Parathyroid adenoma (tissue), 2 donors: ENCODE measurements around the gene ARHGEF26.

Experiments used
- H2AFZ ChIP-seq: fragments of 300-600 bp; sonication (generic); one replicate; pipeline ENCODE4 v1.7.0; 2017; ENCODE audit warnings: antibody characterized with exemption, mild to moderate bottlenecking
- H3K27ac ChIP-seq: fragments of 300-600 bp; sonication (generic); one replicate; pipeline ENCODE4 v1.7.0; 2017
- H3K27me3 ChIP-seq: fragments of 300-600 bp; sonication (generic); one replicate; pipeline ENCODE4 v1.7.0; 2017; ENCODE audit warnings: low read length; ENCODE audit not compliant: control insufficient read depth, insufficient read depth
- H3K36me3 ChIP-seq: fragments of 300-600 bp; sonication (generic); one replicate; pipeline ENCODE4 v1.7.0; 2017; ENCODE audit warnings: low read length; ENCODE audit not compliant: control insufficient read depth, insufficient read depth
- H3K4me1 ChIP-seq: fragments of 300-600 bp; sonication (generic); one replicate; pipeline ENCODE4 v1.7.0; 2017; ENCODE audit warnings: control low read depth
- H3K4me2 ChIP-seq: fragments of 300-600 bp; sonication (generic); one replicate; pipeline ENCODE4 v1.7.0; 2017; ENCODE audit warnings: low read length
- H3K4me3 ChIP-seq: fragments of 300-600 bp; sonication (generic); one replicate; pipeline ENCODE4 v1.7.0; 2017; ENCODE audit warnings: low read depth, low read length
- H3K79me2 ChIP-seq: fragments of 300-600 bp; sonication (generic); one replicate; pipeline ENCODE4 v1.7.0; 2017; ENCODE audit warnings: control low read depth
- H3K9ac ChIP-seq: fragments of 300-600 bp; sonication (generic); one replicate; pipeline ENCODE4 v1.7.0; 2017; ENCODE audit warnings: mild to moderate bottlenecking
- H3K9me3 ChIP-seq: fragments of 300-600 bp; sonication (generic); one replicate; pipeline ENCODE4 v1.7.0; 2017; ENCODE audit warnings: low read length; ENCODE audit not compliant: control insufficient read depth
- TF ChIP-seq, protein P1 (sequence below): fragments of 300-600 bp; sonication (generic); IDR thresholded peaks from one replicate; pipeline ENCODE4 v1.7.0; 2017; ENCODE audit warnings: antibody characterized with exemption, mild to moderate bottlenecking
- donor health status: primary hyperparathyroidism.

The ARHGEF26 gene

DNA sequence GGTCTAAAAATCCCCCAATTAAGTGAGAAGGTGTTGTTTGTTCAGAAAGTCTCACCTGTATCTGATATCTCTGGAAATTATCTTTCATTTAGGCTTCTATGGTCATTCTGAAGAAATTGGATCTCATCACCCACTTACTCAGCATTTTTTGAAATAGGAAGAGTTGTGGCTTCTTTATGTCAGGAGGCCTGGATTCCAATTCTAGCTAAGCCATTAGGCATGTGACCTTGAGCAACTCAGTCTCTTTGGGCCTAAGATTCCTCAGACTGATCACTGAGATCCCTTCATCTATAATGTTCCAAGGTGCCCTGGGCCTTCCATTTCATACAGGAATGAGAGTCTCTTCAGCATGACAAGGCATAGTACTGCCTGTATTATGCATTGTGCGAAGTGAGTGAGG is 70.3 kb downstream of the ARHGEF26 start:
- Histone ChIP-seq H3K4me1 (no peaks in the 10 kb centered on the region), H2AFZ (peak overlapping the region; percentile 1), H3K27me3 (no peaks in the 10 kb centered on the region), H3K4me3 (no peak overlapping the region), H3K4me2 (peak overlapping the region; percentile 18), H3K36me3 (no peaks in the 10 kb centered on the region), H3K79me2 (no peaks in the 10 kb centered on the region), H3K9ac (no peak overlapping the region), H3K9me3 (no peaks in the 10 kb centered on the region), H3K27ac (no peak overlapping the region)
- TF ChIP-seq, protein P1, sequence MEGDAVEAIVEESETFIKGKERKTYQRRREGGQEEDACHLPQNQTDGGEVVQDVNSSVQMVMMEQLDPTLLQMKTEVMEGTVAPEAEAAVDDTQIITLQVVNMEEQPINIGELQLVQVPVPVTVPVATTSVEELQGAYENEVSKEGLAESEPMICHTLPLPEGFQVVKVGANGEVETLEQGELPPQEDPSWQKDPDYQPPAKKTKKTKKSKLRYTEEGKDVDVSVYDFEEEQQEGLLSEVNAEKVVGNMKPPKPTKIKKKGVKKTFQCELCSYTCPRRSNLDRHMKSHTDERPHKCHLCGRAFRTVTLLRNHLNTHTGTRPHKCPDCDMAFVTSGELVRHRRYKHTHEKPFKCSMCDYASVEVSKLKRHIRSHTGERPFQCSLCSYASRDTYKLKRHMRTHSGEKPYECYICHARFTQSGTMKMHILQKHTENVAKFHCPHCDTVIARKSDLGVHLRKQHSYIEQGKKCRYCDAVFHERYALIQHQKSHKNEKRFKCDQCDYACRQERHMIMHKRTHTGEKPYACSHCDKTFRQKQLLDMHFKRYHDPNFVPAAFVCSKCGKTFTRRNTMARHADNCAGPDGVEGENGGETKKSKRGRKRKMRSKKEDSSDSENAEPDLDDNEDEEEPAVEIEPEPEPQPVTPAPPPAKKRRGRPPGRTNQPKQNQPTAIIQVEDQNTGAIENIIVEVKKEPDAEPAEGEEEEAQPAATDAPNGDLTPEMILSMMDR = no peak

DNA sequence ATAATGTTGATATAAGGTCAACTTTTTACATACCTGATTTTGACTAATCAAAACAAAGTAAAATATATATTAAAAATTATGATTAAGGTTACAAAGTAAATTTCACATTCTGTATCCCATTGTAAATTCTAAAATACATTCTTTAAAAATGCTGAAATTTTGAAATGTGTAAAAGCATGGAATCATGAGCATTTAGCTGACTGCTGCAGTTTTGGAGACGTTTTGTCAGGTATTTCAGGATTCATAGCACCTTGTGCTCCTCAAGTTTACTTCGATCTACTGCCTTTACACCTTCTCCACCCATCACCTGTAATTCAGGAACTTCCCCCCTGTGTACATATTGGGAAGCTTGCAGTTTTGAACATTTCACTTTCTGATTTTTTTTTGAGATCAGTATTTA is 71.0 kb downstream of the ARHGEF26 start:
- H3K4me1 ChIP-seq = no peaks in the 10 kb centered on the region
- no peak overlapping the region for H3K4me3 ChIP-seq
- H3K27ac ChIP-seq = no peak overlapping the region
- no peaks in the 10 kb centered on the region for H3K9me3 ChIP-seq
- no peak overlapping the region for H2AFZ ChIP-seq
- H3K79me2 ChIP-seq = no peaks in the 10 kb centered on the region
- TF ChIP-seq, protein P1 = no peak
- no peaks in the 10 kb centered on the region for H3K36me3 ChIP-seq
- H3K9ac ChIP-seq = no peak overlapping the region
- H3K4me2 ChIP-seq = no peak overlapping the region
- no peaks in the 10 kb centered on the region for H3K27me3 ChIP-seq

DNA sequence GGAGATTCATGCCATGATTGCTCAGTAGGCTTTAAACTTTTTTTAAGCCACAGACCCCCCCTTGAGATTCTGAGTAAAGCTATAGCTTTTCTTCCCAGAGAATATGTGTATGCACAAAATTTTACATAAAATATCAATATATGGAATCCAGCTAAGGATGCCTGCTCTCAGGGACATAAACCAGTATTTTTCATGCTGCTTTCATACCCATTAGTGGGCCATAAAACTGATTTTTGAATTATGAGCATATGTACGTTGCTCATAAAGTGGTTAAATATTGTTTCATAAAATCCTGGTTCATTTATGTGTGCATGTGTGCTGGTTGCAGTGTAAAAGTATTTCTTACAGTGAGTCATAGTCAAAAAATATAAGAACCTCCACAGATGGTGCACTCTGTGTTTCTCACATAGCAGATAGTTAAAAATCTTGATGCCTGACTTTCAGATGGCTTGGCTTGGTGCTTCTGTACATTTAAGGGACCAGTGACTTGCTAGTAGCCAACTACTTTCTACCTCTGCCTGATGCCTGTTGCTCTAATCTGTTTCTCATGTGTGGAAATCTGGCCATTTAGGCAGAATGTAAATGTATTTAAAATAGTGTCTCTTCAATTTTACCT is 71.9 kb downstream of the ARHGEF26 start:
- Histone ChIP-seq H3K4me1 (no peaks in the 10 kb centered on the region), H3K27ac (no peak overlapping the region), H2AFZ (no peak overlapping the region), H3K4me2 (no peak overlapping the region), H3K27me3 (no peaks in the 10 kb centered on the region), H3K4me3 (no peak overlapping the region), H3K9ac (no peak overlapping the region), H3K9me3 (no peaks in the 10 kb centered on the region), H3K79me2 (no peaks in the 10 kb centered on the region), H3K36me3 (no peaks in the 10 kb centered on the region)
- TF ChIP-seq, protein P1 = no peak

DNA sequence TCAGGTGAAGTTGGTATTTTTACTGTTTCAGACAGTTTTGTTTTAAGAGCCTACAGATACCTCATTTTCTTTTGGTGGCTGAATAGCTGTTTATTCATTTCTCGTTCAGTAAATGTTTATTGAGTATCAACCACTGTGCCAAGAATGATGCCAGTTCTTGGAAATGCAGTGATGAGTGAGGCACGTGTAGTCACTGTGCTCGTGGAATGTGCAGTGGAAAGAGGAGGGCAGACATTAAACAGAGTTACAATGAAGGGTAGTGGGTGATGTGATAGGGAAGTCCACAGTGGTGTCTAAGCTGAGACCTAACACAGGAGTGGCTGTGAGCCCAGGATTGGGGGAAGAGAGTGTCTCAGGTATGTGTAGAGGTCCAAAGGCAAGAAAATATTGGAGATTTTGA is 73.7 kb downstream of the ARHGEF26 start:
- no peak overlapping the region for H3K4me2 ChIP-seq
- H3K27ac ChIP-seq = no peak overlapping the region

More for the DNA sequence above, 73.7 kb downstream of the ARHGEF26 start:
- Histone ChIP-seq H2AFZ (no peak overlapping the region), H3K27me3 (no peaks in the 10 kb centered on the region), H3K9me3 (no peaks in the 10 kb centered on the region), H3K36me3 (no peaks in the 10 kb centered on the region), H3K4me3 (no peak overlapping the region), H3K79me2 (no peaks in the 10 kb centered on the region), H3K9ac (no peak overlapping the region), H3K4me1 (no peaks in the 10 kb centered on the region)
- TF ChIP-seq, protein P1 = no peak
